Common myeloid progenitor, CD34-positive (primary cell): ENCODE measurements around the gene ADAMTS18.

Experiments
- CTCF ChIA-PET: fragments of 350-600 bp; sonication (Branson Sonifier 250); formaldehyde crosslinking; loops from one replicate; lab custom pipeline; 2021; ENCODE audit warnings: antibody characterized with exemption; lab: Charles Lee
- POLR2A ChIA-PET: fragments of 350-600 bp; sonication (Branson Sonifier 250); formaldehyde crosslinking; loops from one replicate; lab custom pipeline; 2021; ENCODE audit warnings: antibody characterized with exemption; lab: Charles Lee
- DNase-seq, 3 donors: peaks; one replicate each; pipeline versions ENCODE4 v3.0.0 to v3.0.0-alpha.2; 2013
- H3K27ac ChIP-seq, 2 experiments: 1 replicate in 1 of 2; 2 replicates in 1 of 2; pipeline ENCODE4 v1.7.0; 2013; ENCODE audit warnings: inconsistent platforms in 2 of 2, low read length in 2 of 2, mild to moderate bottlenecking in 2 of 2, low read depth in 1 of 2, moderate library complexity in 1 of 2; ENCODE audit not compliant: severe bottlenecking in 2 of 2, insufficient read depth in 1 of 2, poor library complexity in 1 of 2
- H3K27me3 ChIP-seq, 5 experiments: replicated peaks in 2 of 5; 1 replicate in 3 of 5; 2 replicates in 2 of 5; pipeline versions ENCODE4 v1.6.1 to v1.7.0; 2013; ENCODE audit warnings: low read length in 4 of 5, mild to moderate bottlenecking in 2 of 5, moderate library complexity in 2 of 5, inconsistent platforms in 1 of 5; ENCODE audit not compliant: insufficient read depth in 5 of 5, control insufficient read depth in 4 of 5
- H3K36me3 ChIP-seq, 4 experiments: 1 replicate in 2 of 4; 2 replicates in 2 of 4; pipeline versions ENCODE4 v1.6.1 to v1.7.0; 2013; ENCODE audit warnings: low read length in 3 of 4, control low read depth in 1 of 4, mild to moderate bottlenecking in 1 of 4; ENCODE audit not compliant: control insufficient read depth in 4 of 4, insufficient read depth in 4 of 4
- H3K4me1 ChIP-seq, 4 experiments: 1 replicate in 3 of 4; 2 replicates in 1 of 4; pipeline versions ENCODE4 v1.6.1 to v1.7.1; 2013; ENCODE audit warnings: low read length in 3 of 4, mild to moderate bottlenecking in 3 of 4, control low read depth in 1 of 4, inconsistent platforms in 1 of 4, moderate library complexity in 1 of 4; ENCODE audit not compliant: control insufficient read depth in 4 of 4, insufficient read depth in 4 of 4; ENCODE audit errors: control extremely low read depth in 1 of 4
- H3K4me3 ChIP-seq, 7 experiments: 1 replicate in 4 of 7; 2 replicates in 3 of 7; pipeline versions ENCODE4 v1.5.1 to v1.7.0; 2013; ENCODE audit warnings: mild to moderate bottlenecking in 7 of 7, low read length in 6 of 7, moderate library complexity in 6 of 7, inconsistent platforms in 2 of 7, low read depth in 2 of 7, control low read depth in 1 of 7; ENCODE audit not compliant: insufficient read depth in 4 of 7, control insufficient read depth in 1 of 7; ENCODE audit errors: extremely low read depth in 1 of 7
- H3K9me3 ChIP-seq, 5 experiments: 1 replicate in 4 of 5; 2 replicates in 1 of 5; pipeline versions ENCODE4 v1.6.1 to v1.7.1; 2013; ENCODE audit warnings: low read length in 4 of 5, mild to moderate bottlenecking in 2 of 5, inconsistent platforms in 1 of 5, low read depth in 1 of 5, moderate library complexity in 1 of 5; ENCODE audit not compliant: control insufficient read depth in 4 of 5, insufficient read depth in 2 of 5; ENCODE audit errors: control extremely low read depth in 1 of 5
- WGBS: methylation state at CpG from one replicate; pipeline ENCODE4 v1.1.5; 2013; ENCODE audit not compliant: insufficient coverage; 5-methylcytosine and 5-hydroxymethylcytosine counted together

The ADAMTS18 gene

DNA sequence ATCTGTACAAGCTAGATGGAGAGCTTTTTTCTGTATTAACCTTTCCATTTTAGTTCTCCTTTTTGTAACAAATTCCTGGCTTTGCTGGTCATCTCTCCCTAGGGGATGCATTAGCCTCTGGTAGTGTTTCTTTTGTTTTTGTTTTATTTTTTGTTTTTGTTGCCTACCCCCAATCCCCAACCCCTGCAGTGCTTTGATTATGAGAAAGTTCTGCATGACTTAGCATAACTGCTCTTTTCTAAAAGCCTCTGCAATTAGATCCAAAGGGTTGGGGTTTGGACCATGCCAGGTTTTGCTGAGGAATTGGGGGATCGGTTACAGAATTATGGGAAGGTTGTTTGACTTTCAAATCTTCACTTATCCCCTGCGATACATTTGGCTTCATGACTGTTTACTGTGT is 98.2 kb downstream of the ADAMTS18 start:
- Histone ChIP-seq H3K4me3 (no peak overlapping the region), H3K27me3 (no peaks in the 10 kb centered on the region), H3K4me1 (no peaks in the 10 kb centered on the region), H3K27ac (no peak overlapping the region), H3K9me3 (no peaks in the 10 kb centered on the region), H3K36me3 (no peaks in the 10 kb centered on the region)
- WGBS: 100% methylated on average over 1 of the region's 2 CpGs
- ChIA-PET POLR2A (no interaction called here), CTCF (no interaction called here)
- DNase-seq: no peak

- Histone ChIP-seq H3K27ac (no peak overlapping the region), H3K4me3 (no peak overlapping the region), H3K27me3 (no peaks in the 10 kb centered on the region), H3K36me3 (no peaks in the 10 kb centered on the region), H3K4me1 (no peaks in the 10 kb centered on the region), H3K9me3 (no peaks in the 10 kb centered on the region)
- DNase-seq: no peak
- WGBS: 91% methylated on average over 12 of the region's 12 CpGs
- POLR2A ChIA-PET: no interaction called here
- CTCF ChIA-PET: no interaction called here
These were observed 99.1 kb downstream of the ADAMTS18 start for GRCh38 chr16:77335652-77336234.

DNA sequence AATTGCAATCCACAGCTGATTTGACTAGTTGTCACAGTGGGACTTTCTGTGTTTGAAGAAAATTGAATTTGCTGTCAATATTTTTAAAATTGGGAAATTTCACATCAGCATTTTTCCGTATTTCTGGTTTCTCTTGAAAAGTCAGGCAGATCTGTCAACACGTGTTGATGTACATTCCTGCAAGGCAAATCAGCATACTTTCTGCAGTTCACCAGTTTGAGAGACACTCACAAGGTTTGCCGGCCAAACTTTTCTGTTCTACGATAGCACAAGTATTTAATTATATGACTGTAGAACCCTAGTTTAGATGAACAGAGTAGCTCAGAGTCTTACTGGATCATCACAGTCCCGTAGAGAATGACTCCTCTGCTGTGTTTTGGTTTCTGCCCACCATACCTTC is 102.0 kb downstream of the ADAMTS18 start:
- Histone ChIP-seq H3K27ac (no peak overlapping the region), H3K4me3 (no peak overlapping the region), H3K27me3 (no peaks in the 10 kb centered on the region), H3K9me3 (no peaks in the 10 kb centered on the region), H3K4me1 (no peaks in the 10 kb centered on the region), H3K36me3 (no peaks in the 10 kb centered on the region)
- WGBS: 93% methylated on average over 5 of the region's 5 CpGs
- ChIA-PET CTCF (no interaction called here), POLR2A (no interaction called here)
- DNase-seq: no peak

GRCh38 chr16:77331802-77332586 is 102.8 kb downstream of the ADAMTS18 start:
- H3K36me3 ChIP-seq: no peaks in the 10 kb centered on the region
- no peak overlapping the region for H3K4me3 ChIP-seq
- no peaks in the 10 kb centered on the region for H3K9me3 ChIP-seq
- no peak for DNase-seq
- H3K4me1 ChIP-seq: no peaks in the 10 kb centered on the region
- WGBS: 77% methylated on average over 4 of the region's 9 CpGs
- no peaks in the 10 kb centered on the region for H3K27me3 ChIP-seq
- POLR2A ChIA-PET: no interaction called here
- H3K27ac ChIP-seq: no peak overlapping the region
- CTCF ChIA-PET: no interaction called here

GRCh38 chr16:77331043-77331442 is 103.8 kb downstream of the ADAMTS18 start:
- DNase-seq: no peak
- H3K9me3 ChIP-seq: no peaks in the 10 kb centered on the region
- CTCF ChIA-PET: no interaction called here
- H3K4me3 ChIP-seq: no peak overlapping the region
- no peaks in the 10 kb centered on the region for H3K27me3 ChIP-seq
- H3K27ac ChIP-seq: no peak overlapping the region
- POLR2A ChIA-PET: no interaction called here
- no peaks in the 10 kb centered on the region for H3K4me1 ChIP-seq
- H3K36me3 ChIP-seq: no peaks in the 10 kb centered on the region

DNA sequence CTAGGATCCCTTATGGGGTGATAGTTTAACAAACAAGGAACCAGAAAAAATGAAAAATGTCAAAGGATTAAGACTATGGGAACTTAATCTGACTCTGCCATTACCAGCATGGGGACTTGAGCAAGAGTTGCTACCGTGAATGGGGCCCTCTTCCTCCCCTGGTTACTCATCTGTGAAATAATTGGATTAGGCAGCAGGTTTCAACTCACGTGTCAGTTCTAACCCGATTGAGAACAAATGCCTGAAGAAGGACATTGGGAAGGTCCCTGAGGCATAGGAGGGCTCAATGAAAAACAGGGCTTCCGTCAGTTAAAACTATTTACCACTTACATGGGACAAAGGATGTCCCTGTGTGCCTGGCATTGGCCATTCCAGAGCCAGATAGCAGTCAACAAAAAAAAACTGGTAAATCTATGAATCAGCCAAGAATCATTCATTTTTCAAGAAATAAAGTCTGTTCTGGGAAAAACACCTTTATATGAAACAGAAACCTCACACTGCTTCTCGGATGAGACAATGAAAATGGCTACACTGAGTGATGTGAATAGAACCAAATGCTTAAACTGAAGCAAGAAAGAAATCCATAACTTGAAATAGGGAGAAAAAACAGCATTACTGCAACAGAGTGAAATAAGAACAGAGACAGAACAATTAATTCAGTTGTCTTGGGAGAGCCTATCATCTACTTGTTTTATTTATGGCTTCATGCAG is 104.3 kb downstream of the ADAMTS18 start:
- ChIA-PET POLR2A (no interaction called here), CTCF (no interaction called here)

GRCh38 chr16:77328768-77329167 is 106.1 kb downstream of the ADAMTS18 start:
- WGBS: 83% methylated on average over 2 of the region's 4 CpGs
- Histone ChIP-seq H3K27ac (no peak overlapping the region), H3K4me3 (no peak overlapping the region), H3K4me1 (no peaks in the 10 kb centered on the region), H3K9me3 (no peaks in the 10 kb centered on the region), H3K27me3 (no peaks in the 10 kb centered on the region), H3K36me3 (no peaks in the 10 kb centered on the region)
- DNase-seq: no peak
- POLR2A ChIA-PET: no interaction called here
- CTCF ChIA-PET: no interaction called here

More for the DNA sequence above, 104.3 kb downstream of the ADAMTS18 start:
- no peak overlapping the region for H3K4me3 ChIP-seq
- WGBS: 53% methylated on average over 4 of the region's 5 CpGs
- no peaks in the 10 kb centered on the region for H3K36me3 ChIP-seq
- no peaks in the 10 kb centered on the region for H3K9me3 ChIP-seq
- no peaks in the 10 kb centered on the region for H3K27me3 ChIP-seq
- no peak for DNase-seq
- no peaks in the 10 kb centered on the region for H3K4me1 ChIP-seq
- H3K27ac ChIP-seq: no peak overlapping the region
